ENCODE results near the gene SRGAP2. TPM values are rescaled to one million over a fixed set of nuclear protein-coding genes. Genes with fewer than 3 reads are reported as not detected.
A peak's percentile ranks its signal among the peaks of the same experiment; 100 is the strongest.
"Not testable (repeated sequence)": the region's sequence is repeated elsewhere in the genome, so short reads cannot be mapped to it uniquely, and the experiment has no call there.

The SRGAP2 gene
- total RNA-seq: 10 to 100 TPM; 26.1 to 37.0 (median 32.9) TPM
- total RNA-seq (2013): 18.1 TPM
- 4.1 to 25.6 (median 13.7) reads per million in 29 experiments for total RNA-seq

GRCh38 chr1:206203364-206204158, at the start of gene SRGAP2:
TSS of gene SRGAP2 (plus strand) at chr1:206203541. CDS start at chr1:206205971, 2,430 bp downstream.
- peak in 3 of 4 experiments; percentile 0 to 2 (median 2) for ATAC-seq (replicated peaks in 1 of 4)
- H3K4me1 Mint-ChIP-seq, POLR2A ChIA-PET: not testable (repeated sequence)

DNA sequence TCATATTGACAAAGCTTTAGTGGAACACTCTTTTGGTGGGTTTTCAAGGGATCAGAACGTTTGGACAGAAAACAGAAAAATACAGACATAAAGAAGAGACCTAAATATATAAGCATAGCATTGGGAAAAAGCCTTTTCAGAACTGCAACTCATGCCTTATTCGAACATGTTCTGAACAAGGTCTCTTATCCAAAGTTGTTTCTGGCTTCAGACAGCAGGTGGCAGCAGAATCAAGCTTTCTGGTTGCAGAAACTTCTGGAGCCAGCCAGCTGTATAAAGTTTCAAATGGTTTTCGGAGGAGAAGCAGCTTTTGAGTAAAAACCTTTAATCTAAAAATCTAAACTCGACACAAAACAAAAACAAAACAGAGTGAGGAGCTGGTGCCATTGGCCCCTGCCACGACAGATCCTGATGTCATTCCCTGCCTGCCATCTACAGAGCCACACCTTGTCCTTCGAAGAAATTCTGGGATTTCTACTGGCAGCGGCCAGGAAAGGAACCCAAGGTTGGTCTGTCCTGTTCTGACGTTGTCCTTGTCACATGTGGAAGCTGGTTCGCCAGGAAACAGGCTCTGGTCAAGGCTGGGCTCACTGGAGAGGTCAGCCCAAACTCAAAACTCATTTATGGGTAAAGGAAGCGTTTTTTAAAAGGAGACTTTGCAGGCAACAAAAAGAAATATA, 35.9 kb upstream of the SRGAP2 start:
- H3K4me3 Mint-ChIP-seq; H3K27ac ChIP-seq (ENCODE audit: low read length); H3K36me3 ChIP-seq (ENCODE audit: control insufficient read depth in 2 of 2, extremely low read depth in 1 of 2, insufficient read depth in 1 of 2, low read length in 1 of 2); H3K9me3 Mint-ChIP-seq; H3K36me3 Mint-ChIP-seq; H3K4me3 ChIP-seq (ENCODE audit: control insufficient read depth in 1 of 2, extremely low read depth in 1 of 2, low read length in 1 of 2); H3K27me3 Mint-ChIP-seq; H3K4me1 Mint-ChIP-seq; H3K4me1 ChIP-seq (ENCODE audit: control insufficient read depth in 1 of 2, extremely low read depth in 1 of 2, insufficient read depth in 2 of 2, low read length in 2 of 2); CTCF ChIA-PET; POLR2A ChIA-PET; H3K27ac Mint-ChIP-seq; H3K27me3 ChIP-seq (replicated peaks in 1 of 2; ENCODE audit: control insufficient read depth in 2 of 2, extremely low read depth in 1 of 2, insufficient read depth in 2 of 2, low read length in 1 of 2); H3K9me3 ChIP-seq: not testable (repeated sequence)
- peak; percentile 54 to 63 (median 62) for ATAC-seq (replicated peaks in 1 of 4)
- peak in 1 of 35 experiments; percentile 5 for DNase-seq
- no CpG with 5 or more reads among the region's 10 CpGs for WGBS (ENCODE audit: insufficient coverage)

More at GRCh38 chr1:206203364-206204158, at the start of gene SRGAP2:
- WGBS (ENCODE audit: insufficient coverage): 1% methylated on average over 9 of the region's 63 CpGs
- H3K9me3 ChIP-seq; H3K27ac ChIP-seq (ENCODE audit: low read length); H3K27me3 ChIP-seq (replicated peaks in 1 of 2; ENCODE audit: control insufficient read depth in 2 of 2, extremely low read depth in 1 of 2, insufficient read depth in 2 of 2, low read length in 1 of 2); CTCF ChIA-PET; H3K4me1 ChIP-seq (ENCODE audit: control insufficient read depth in 1 of 2, extremely low read depth in 1 of 2, insufficient read depth in 2 of 2, low read length in 2 of 2); H3K9me3 Mint-ChIP-seq; H3K36me3 ChIP-seq (ENCODE audit: control insufficient read depth in 2 of 2, extremely low read depth in 1 of 2, insufficient read depth in 1 of 2, low read length in 1 of 2); H3K36me3 Mint-ChIP-seq; H3K27me3 Mint-ChIP-seq: not testable (repeated sequence)
- peak in 30 of 35 experiments; percentile 4 to 59 (median 22) for DNase-seq
- Mint-ChIP-seq H3K4me3 (peak within 1 kb of the TSS; percentile 79 to 84 (median 82)), H3K27ac (peak within 1 kb of the TSS in 1 of 2 donors; percentile 34)
- H3K4me3 ChIP-seq (ENCODE audit: control insufficient read depth in 1 of 2, extremely low read depth in 1 of 2, low read length in 1 of 2): peak within 1 kb of the TSS in 1 of 2 donors; percentile 56

DNA sequence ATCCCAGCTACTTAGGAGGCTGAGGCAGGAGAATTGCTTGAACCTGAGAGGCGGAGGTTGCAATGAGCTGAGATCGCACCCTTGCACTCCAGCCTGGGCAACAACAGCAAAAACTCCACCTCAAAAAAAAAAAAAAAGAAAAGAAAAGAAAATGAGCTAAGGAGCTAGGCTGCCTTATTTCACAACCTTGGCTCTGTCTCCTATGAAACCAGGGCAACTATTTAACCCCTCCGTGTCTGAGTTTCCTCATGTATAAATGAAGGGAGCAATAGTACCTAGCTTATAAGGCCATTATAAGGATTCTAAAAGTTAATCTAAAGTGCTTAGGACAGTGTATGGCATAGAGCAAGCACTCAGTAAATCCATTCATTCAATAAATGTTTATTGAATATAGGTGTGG, 33.5 kb upstream of the SRGAP2 start:
- H3K27ac Mint-ChIP-seq; H3K4me3 ChIP-seq (ENCODE audit: control insufficient read depth in 1 of 2, extremely low read depth in 1 of 2, low read length in 1 of 2); H3K36me3 ChIP-seq (ENCODE audit: control insufficient read depth in 2 of 2, extremely low read depth in 1 of 2, insufficient read depth in 1 of 2, low read length in 1 of 2); H3K4me3 Mint-ChIP-seq; H3K9me3 ChIP-seq; H3K27me3 ChIP-seq (replicated peaks in 1 of 2; ENCODE audit: control insufficient read depth in 2 of 2, extremely low read depth in 1 of 2, insufficient read depth in 2 of 2, low read length in 1 of 2); POLR2A ChIA-PET; H3K36me3 Mint-ChIP-seq; ATAC-seq (replicated peaks in 1 of 4); H3K4me1 Mint-ChIP-seq; DNase-seq; CTCF ChIA-PET; H3K4me1 ChIP-seq (ENCODE audit: control insufficient read depth in 1 of 2, extremely low read depth in 1 of 2, insufficient read depth in 2 of 2, low read length in 2 of 2); H3K9me3 Mint-ChIP-seq; H3K27me3 Mint-ChIP-seq; H3K27ac ChIP-seq (ENCODE audit: low read length): not testable (repeated sequence)
- no CpG with 5 or more reads among the region's 3 CpGs for WGBS (ENCODE audit: insufficient coverage)

DNA sequence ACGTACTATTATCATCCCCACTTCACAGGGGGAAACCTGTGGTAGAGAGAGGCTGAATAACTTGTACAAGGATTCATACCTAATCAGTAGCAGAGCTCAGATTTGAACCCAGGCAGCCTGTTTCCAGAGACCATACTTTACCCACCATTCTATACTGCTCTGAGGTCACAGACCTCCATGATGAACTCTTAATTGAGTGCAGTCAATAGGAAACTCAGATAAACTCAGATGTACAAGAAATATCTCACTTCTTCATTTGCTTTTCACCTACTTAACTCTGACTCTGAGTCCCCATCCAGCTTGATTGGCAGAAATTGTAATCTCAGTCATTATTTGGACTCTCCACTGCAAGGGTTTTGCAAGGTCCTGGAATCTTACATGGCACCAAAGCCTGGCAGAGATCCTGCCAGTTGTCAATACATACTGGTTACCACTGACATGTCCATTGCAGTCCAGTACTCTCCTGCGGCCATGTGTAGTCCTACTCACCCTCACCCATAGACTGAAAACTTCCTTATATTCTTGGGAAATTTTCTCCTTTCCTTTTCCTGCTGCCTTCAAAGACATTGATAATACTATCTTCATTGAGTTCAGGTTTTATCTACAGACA, 30.1 kb upstream of the SRGAP2 start:
- H3K4me3 ChIP-seq (ENCODE audit: control insufficient read depth in 1 of 2, extremely low read depth in 1 of 2, low read length in 1 of 2); ATAC-seq (replicated peaks in 1 of 4); DNase-seq; H3K27me3 ChIP-seq (replicated peaks in 1 of 2; ENCODE audit: control insufficient read depth in 2 of 2, extremely low read depth in 1 of 2, insufficient read depth in 2 of 2, low read length in 1 of 2); H3K9me3 Mint-ChIP-seq; H3K4me1 Mint-ChIP-seq; H3K36me3 Mint-ChIP-seq; H3K4me3 Mint-ChIP-seq; H3K27me3 Mint-ChIP-seq; H3K4me1 ChIP-seq (ENCODE audit: control insufficient read depth in 1 of 2, extremely low read depth in 1 of 2, insufficient read depth in 2 of 2, low read length in 2 of 2); H3K9me3 ChIP-seq; H3K27ac Mint-ChIP-seq; H3K27ac ChIP-seq (ENCODE audit: low read length); H3K36me3 ChIP-seq (ENCODE audit: control insufficient read depth in 2 of 2, extremely low read depth in 1 of 2, insufficient read depth in 1 of 2, low read length in 1 of 2); POLR2A ChIA-PET; CTCF ChIA-PET: not testable (repeated sequence)
- WGBS (ENCODE audit: insufficient coverage): no CpG with 5 or more reads among the region's 2 CpGs

GRCh38 chr1:206174182-206174868, 29.0 kb upstream of the SRGAP2 start:
- no CpG with 5 or more reads among the region's 7 CpGs for WGBS (ENCODE audit: insufficient coverage)
- H3K27ac ChIP-seq (ENCODE audit: low read length); H3K9me3 Mint-ChIP-seq; H3K9me3 ChIP-seq; H3K4me1 Mint-ChIP-seq; DNase-seq; H3K27ac Mint-ChIP-seq; H3K4me3 Mint-ChIP-seq; CTCF ChIA-PET; H3K36me3 ChIP-seq (ENCODE audit: control insufficient read depth in 2 of 2, extremely low read depth in 1 of 2, insufficient read depth in 1 of 2, low read length in 1 of 2); POLR2A ChIA-PET; H3K27me3 ChIP-seq (replicated peaks in 1 of 2; ENCODE audit: control insufficient read depth in 2 of 2, extremely low read depth in 1 of 2, insufficient read depth in 2 of 2, low read length in 1 of 2); H3K4me3 ChIP-seq (ENCODE audit: control insufficient read depth in 1 of 2, extremely low read depth in 1 of 2, low read length in 1 of 2); H3K27me3 Mint-ChIP-seq; H3K4me1 ChIP-seq (ENCODE audit: control insufficient read depth in 1 of 2, extremely low read depth in 1 of 2, insufficient read depth in 2 of 2, low read length in 2 of 2); H3K36me3 Mint-ChIP-seq; ATAC-seq (replicated peaks in 1 of 4): not testable (repeated sequence)

- H3K36me3 Mint-ChIP-seq; H3K9me3 Mint-ChIP-seq; CTCF ChIA-PET; H3K27me3 ChIP-seq (replicated peaks in 1 of 2; ENCODE audit: control insufficient read depth in 2 of 2, extremely low read depth in 1 of 2, insufficient read depth in 2 of 2, low read length in 1 of 2); ATAC-seq (replicated peaks in 1 of 4); DNase-seq; H3K4me3 Mint-ChIP-seq; POLR2A ChIA-PET; H3K27ac ChIP-seq (ENCODE audit: low read length); H3K4me3 ChIP-seq (ENCODE audit: control insufficient read depth in 1 of 2, extremely low read depth in 1 of 2, low read length in 1 of 2); H3K9me3 ChIP-seq; H3K36me3 ChIP-seq (ENCODE audit: control insufficient read depth in 2 of 2, extremely low read depth in 1 of 2, insufficient read depth in 1 of 2, low read length in 1 of 2); H3K27ac Mint-ChIP-seq; H3K27me3 Mint-ChIP-seq; H3K4me1 Mint-ChIP-seq; H3K4me1 ChIP-seq (ENCODE audit: control insufficient read depth in 1 of 2, extremely low read depth in 1 of 2, insufficient read depth in 2 of 2, low read length in 2 of 2): not testable (repeated sequence)
- WGBS (ENCODE audit: insufficient coverage): no CpG with 5 or more reads among the region's 4 CpGs
Observed at GRCh38 chr1:206175459-206176113, 27.8 kb upstream of the SRGAP2 start.

All from T-cell (primary cell).